Left cardiac atrium (tissue), 4 donors: ENCODE measurements around the gene METTL23. TPM values are rescaled to one million over a fixed set of nuclear protein-coding genes. Genes with fewer than 3 reads are reported as not detected.
"Not testable (repeated sequence)": the region's sequence is repeated elsewhere in the genome, so short reads cannot be mapped to it uniquely, and the experiment has no call there.

Experiments used
- ATAC-seq, 2 donors: fragments of 200-7000 bp; cut with Tn5 transposase; one replicate each; pipeline ENCODE4 v1.9.1; 2020; ENCODE audit warnings: mild to moderate bottlenecking in 2 of 2, moderate library complexity in 2 of 2
- DNase-seq: peaks from one replicate; pipeline ENCODE4 v3.0.0-alpha.2; 2020
- intact Hi-C, 2 donors: fragments of 100-400 bp; cut with DNase I; formaldehyde crosslinking; loops; one replicate each; pipeline versions ENCODE4 v1.14.1 to v1.15.1; 2022 to 2023
- total RNA-seq, 2 donors: library from RNA; stranded (reverse); fragmentation: NEBNext Ultra II Directional; extraction: Animal tissue kit (Norgen Biotek cat#: 25700); gene quantifications; one replicate each; pipeline ENCODE4 v1.2.1, GENCODE V29; 2021
- donor health status: DM: no; HTN: yes; CAD: no.
- donor health status: DM: no; HTN: yes; CAD: no; lungs with severe emphysema.
- donor health status: DM: yes; HTN: yes; CAD: no.
- donor health status: Dilated cardiomyopathy.

METTL23 gene
- total RNA-seq, 2 donors from 2014 or later = 22.0 to 25.7 TPM

GRCh38 chr17:76740329-76741118 lies 13.9 kb downstream of the METTL23 start:
- intact Hi-C loops = no loop called here
- ATAC-seq (no peak), DNase-seq (no peak)

GRCh38 chr17:76742958-76743357 lies 16.3 kb downstream of the METTL23 start:
- intact Hi-C loops = no loop called here
- ATAC-seq (no peak), DNase-seq (no peak)

- intact Hi-C loops = no loop called here
- DNase-seq (no peak), ATAC-seq (no peak)
Observed at GRCh38 chr17:76744747-76745146, 18.1 kb downstream of the METTL23 start.

GRCh38 chr17:76745785-76746184 lies 19.1 kb downstream of the METTL23 start:
- DNase-seq, intact Hi-C loops, ATAC-seq: not testable (repeated sequence)

- DNase-seq = peak; percentile 55
- peak; percentile 46 to 67 for ATAC-seq
- intact Hi-C loops = no loop called here
Observed at GRCh38 chr17:76747716-76748363, 21.2 kb downstream of the METTL23 start.

GRCh38 chr17:76748657-76749056 lies 22.0 kb downstream of the METTL23 start:
- intact Hi-C loops = no loop called here
- DNase-seq (no peak), ATAC-seq (no peak)

GRCh38 chr17:76751416-76751993 lies 24.9 kb downstream of the METTL23 start:
- DNase-seq (no peak), ATAC-seq (no peak)
- intact Hi-C loops = no loop called here

- intact Hi-C loops = no loop called here
- DNase-seq (no peak), ATAC-seq (no peak)
Observed at GRCh38 chr17:76752006-76752405, 25.4 kb downstream of the METTL23 start.

GRCh38 chr17:76753061-76753961 lies 26.7 kb downstream of the METTL23 start:
- no peak for DNase-seq
- intact Hi-C loops = no loop called here
- no peak for ATAC-seq

- ATAC-seq = no peak
- intact Hi-C loops = no loop called here
Observed at GRCh38 chr17:76755285-76755684, 28.6 kb downstream of the METTL23 start.

GRCh38 chr17:76757256-76757655 lies 30.6 kb downstream of the METTL23 start:
- intact Hi-C loops = no loop called here
- DNase-seq = no peak
- ATAC-seq = no peak

More at GRCh38 chr17:76755285-76755684, 28.6 kb downstream of the METTL23 start:
- DNase-seq = no peak

- intact Hi-C loops = no loop called here
- DNase-seq (no peak), ATAC-seq (no peak)
Observed at GRCh38 chr17:76758570-76758969, 31.9 kb downstream of the METTL23 start.

GRCh38 chr17:76772842-76773525 lies 46.3 kb downstream of the METTL23 start:
- ATAC-seq (peak in 1 of 2 donors; percentile 91), DNase-seq (peak; percentile 55)
- intact Hi-C loops = no loop called here

- DNase-seq (no peak), ATAC-seq (peak in 1 of 2 donors; percentile 40)
- intact Hi-C loops = no loop called here
Observed at GRCh38 chr17:76775021-76775600, 48.5 kb downstream of the METTL23 start.

GRCh38 chr17:76781056-76781982 lies 54.7 kb downstream of the METTL23 start:
- ATAC-seq = no peak
- intact Hi-C loops = no loop called here
- no peak for DNase-seq

GRCh38 chr17:76783146-76783545 lies 56.5 kb downstream of the METTL23 start:
- DNase-seq = no peak
- intact Hi-C loops = no loop called here
- no peak for ATAC-seq
